CD14-positive monocyte (primary cell): Measurements from ENCODE around the gene C12orf42. TPM values are rescaled to one million over a fixed set of nuclear protein-coding genes. Genes with fewer than 3 reads are reported as not detected.

Experiments used
- DNase-seq, 3 donors: peaks; one replicate each; pipeline ENCODE4 v3.0.0-alpha.2; 2011 to 2022
- H2AFZ ChIP-seq: 2 replicates; pipeline ENCODE4 v1.6.0; 2012; ENCODE audit warnings: mild to moderate bottlenecking, low read depth, low read length, inconsistent platforms; ENCODE audit not compliant: insufficient read depth, poor library complexity, severe bottlenecking
- H3K27ac ChIP-seq, 2 donors: 1 replicate in 1 of 2; 2 replicates in 1 of 2; pipeline ENCODE4 v1.5.1; 2012 to 2013; ENCODE audit warnings: low read length in 2 of 2, control low read depth in 1 of 2, inconsistent platforms in 1 of 2, low read depth in 1 of 2, mild to moderate bottlenecking in 1 of 2
- H3K27me3 ChIP-seq, 2 donors: one replicate each; pipeline versions ENCODE4 v1.6.0 to v1.6.1; 2011 to 2013; ENCODE audit warnings: low read length in 2 of 2; ENCODE audit not compliant: control insufficient read depth in 2 of 2, insufficient read depth in 2 of 2
- H3K36me3 ChIP-seq, 2 donors: replicated peaks in 1 of 2; 1 replicate in 1 of 2; 2 replicates in 1 of 2; pipeline versions ENCODE4 v1.5.1 to v1.6.1; 2012 to 2013; ENCODE audit warnings: low read length in 2 of 2, control low read depth in 1 of 2, inconsistent platforms in 1 of 2, mild to moderate bottlenecking in 1 of 2; ENCODE audit not compliant: insufficient read depth in 2 of 2, control insufficient read depth in 1 of 2
- H3K4me1 ChIP-seq, 2 donors: 1 replicate in 1 of 2; 2 replicates in 1 of 2; pipeline versions ENCODE4 v1.5.1 to v1.6.1; 2012 to 2013; ENCODE audit warnings: low read length in 2 of 2, control low read depth in 1 of 2, inconsistent platforms in 1 of 2, mild to moderate bottlenecking in 1 of 2, moderate library complexity in 1 of 2; ENCODE audit not compliant: insufficient read depth in 2 of 2, control insufficient read depth in 1 of 2
- H3K4me2 ChIP-seq: replicated peaks from 2 replicates; pipeline ENCODE3; 2012; ENCODE audit warnings: low read length, moderate library complexity, mild to moderate bottlenecking; ENCODE audit not compliant: poor library complexity, severe bottlenecking; ENCODE audit errors: extremely low read depth
- H3K4me3 ChIP-seq, 3 experiments: fragments of 200-600 bp in 1 of 3; sonication (generic) in 1 of 3; replicated peaks in 1 of 3; 1 replicate in 2 of 3; 2 replicates in 1 of 3; pipeline ENCODE4 v1.5.1; 2011 to 2013; ENCODE audit warnings: low read length in 3 of 3, mild to moderate bottlenecking in 3 of 3, control low read depth in 2 of 3, low read depth in 2 of 3, inconsistent platforms in 1 of 3, moderate library complexity in 1 of 3
- H3K79me2 ChIP-seq: 2 replicates; pipeline ENCODE4 v1.6.0; 2012; ENCODE audit warnings: mild to moderate bottlenecking, control low read depth, inconsistent platforms, low read length, moderate library complexity; ENCODE audit not compliant: insufficient read depth
- H3K9ac ChIP-seq: 2 replicates; pipeline ENCODE4 v1.6.0; 2017; ENCODE audit warnings: low read length, mild to moderate bottlenecking; ENCODE audit not compliant: insufficient read depth, poor library complexity, severe bottlenecking
- H3K9me3 ChIP-seq, 2 donors: replicated peaks in 1 of 2; 1 replicate in 1 of 2; 2 replicates in 1 of 2; pipeline versions ENCODE4 v1.5.1 to v1.6.1; 2012 to 2013; ENCODE audit warnings: low read length in 2 of 2, control low read depth in 1 of 2; ENCODE audit not compliant: control insufficient read depth in 1 of 2, insufficient read depth in 1 of 2
- H4K20me1 ChIP-seq: 2 replicates; pipeline ENCODE4 v1.6.0; 2012; ENCODE audit warnings: mild to moderate bottlenecking, low read length, control low read depth, moderate library complexity; ENCODE audit not compliant: insufficient read depth
- H3K27ac Mint-ChIP-seq, 7 donors: one replicate each; pipeline ENCODE4 v1.8.0; 2020; ENCODE audit warnings: mild to moderate bottlenecking in 7 of 7, mixed read lengths in 7 of 7, moderate library complexity in 6 of 7, inconsistent platforms in 2 of 7
- H3K27me3 Mint-ChIP-seq, 3 donors: one replicate each; pipeline ENCODE4 v1.8.0; 2021 to 2022; ENCODE audit warnings: low read depth in 3 of 3, mild to moderate bottlenecking in 3 of 3, mixed read lengths in 3 of 3, moderate library complexity in 3 of 3, inconsistent platforms in 1 of 3
- H3K36me3 Mint-ChIP-seq, 2 donors: one replicate each; pipeline ENCODE4 v1.8.0; 2020; ENCODE audit warnings: mixed read lengths in 2 of 2, inconsistent platforms in 1 of 2, mild to moderate bottlenecking in 1 of 2
- H3K4me1 Mint-ChIP-seq: one replicate; pipeline ENCODE4 v1.8.0; 2020; ENCODE audit warnings: mild to moderate bottlenecking, mixed read lengths
- H3K4me3 Mint-ChIP-seq, 2 donors: one replicate each; pipeline ENCODE4 v1.8.0; 2020; ENCODE audit warnings: mild to moderate bottlenecking in 2 of 2, mixed read lengths in 2 of 2, moderate library complexity in 1 of 2
- H3K9me3 Mint-ChIP-seq, 7 donors: one replicate each; pipeline ENCODE4 v1.8.0; 2020 to 2022; ENCODE audit warnings: mixed read lengths in 7 of 7, mild to moderate bottlenecking in 6 of 7, moderate library complexity in 6 of 7, inconsistent platforms in 2 of 7
- CTCF ChIP-seq: fragments of 200-600 bp; IDR thresholded peaks from one replicate; pipeline ENCODE4 v1.8.0; 2022; ENCODE audit warnings: antibody characterized with exemption, mild to moderate bottlenecking
- WGBS: methylation state at CpG from one replicate; pipeline ENCODE4 v1.1.5; 2013; ENCODE audit warnings: missing lambda C conversion rate; ENCODE audit not compliant: insufficient coverage; 5-methylcytosine and 5-hydroxymethylcytosine counted together
- intact Hi-C, 2 donors: fragments of 100-400 bp; cut with micrococcal nuclease; formaldehyde crosslinking; loops; one replicate each; pipeline versions ENCODE4 v1.15.0 to v1.15.1; 2023
- polyA plus RNA-seq, 3 donors: library from polyadenylated mRNA; depleted of rRNA in 1 of 3; unstranded in 2 of 3; stranded (reverse) in 1 of 3; fragments of 300-500 nt in 2 of 3; fragments of >200 nt in 1 of 3; fragmentation: Illumina TruSeq in 2 of 3; gene quantifications; 1 replicate in 2 of 3; 2 replicates in 1 of 3; pipeline ENCODE4 v1.2.3, GENCODE V29; 2012 to 2021

C12orf42 gene
- polyA plus RNA-seq, 3 donors = not detected

- H3K27ac Mint-ChIP-seq = no peak overlapping the region
- 100% methylated on average over 1 of the region's 1 CpG for WGBS
Measured at GRCh38 chr12:103348935-103349334, 146.8 kb downstream of the C12orf42 start.

GRCh38 chr12:103336940-103337339 is 158.8 kb downstream of the C12orf42 start:
- Histone ChIP-seq H2AFZ (no peak overlapping the region), H3K36me3 (no peaks in the 10 kb centered on the region), H3K4me3 (no peak overlapping the region), H3K79me2 (no peaks in the 10 kb centered on the region), H3K9me3 (peaks cover 0 to 2% of the 10 kb centered on the region in 2 donors), H3K27me3 (no peaks in the 10 kb centered on the region), H3K9ac (no peak overlapping the region), H4K20me1 (no peaks in the 10 kb centered on the region), H3K4me2 (no peak overlapping the region), H3K4me1 (no peaks in the 10 kb centered on the region), H3K27ac (no peak overlapping the region)
- Mint-ChIP-seq H3K27me3 (peaks cover 0 to 2% (median 0%) of the 10 kb centered on the region in 3 donors), H3K36me3 (no peaks in the 10 kb centered on the region), H3K4me3 (no peak overlapping the region), H3K9me3 (peaks cover 0 to 5% (median 2%) of the 10 kb centered on the region in 7 donors), H3K27ac (no peak overlapping the region), H3K4me1 (no peaks in the 10 kb centered on the region)
- intact Hi-C loops = no loop called here
- no peak for TF ChIP-seq CTCF
- no peak for DNase-seq

More at GRCh38 chr12:103348935-103349334, 146.8 kb downstream of the C12orf42 start:
- H3K36me3 Mint-ChIP-seq = no peaks in the 10 kb centered on the region
- H3K79me2 ChIP-seq = no peaks in the 10 kb centered on the region
- H3K4me3 Mint-ChIP-seq = no peak overlapping the region
- no peak overlapping the region for H2AFZ ChIP-seq
- H3K36me3 ChIP-seq = no peaks in the 10 kb centered on the region
- no peaks in the 10 kb centered on the region for H3K9me3 ChIP-seq
- H3K27me3 ChIP-seq = no peaks in the 10 kb centered on the region
- no peak overlapping the region for H3K4me3 ChIP-seq
- no peaks in the 10 kb centered on the region for H4K20me1 ChIP-seq
- no peak for TF ChIP-seq CTCF
- no peaks in the 10 kb centered on the region for H3K4me1 ChIP-seq
- H3K4me2 ChIP-seq = no peak overlapping the region
- H3K27me3 Mint-ChIP-seq = peaks cover 0 to 2% (median 1%) of the 10 kb centered on the region in 3 donors
- no peak overlapping the region for H3K9ac ChIP-seq
- no peak overlapping the region for H3K27ac ChIP-seq
- DNase-seq = no peak
- H3K9me3 Mint-ChIP-seq = peaks cover 0 to 2% (median 0%) of the 10 kb centered on the region in 7 donors
- intact Hi-C loops = no loop called here
- H3K4me1 Mint-ChIP-seq = no peaks in the 10 kb centered on the region
